HG03196 (cell line): ENCODE results near the gene SH2D3A.
"Not testable (repeated sequence)": the region's sequence is repeated elsewhere in the genome, so short reads cannot be mapped to it uniquely, and the experiment has no call there.

Experiments used
- ATAC-seq: cut with Tn5 transposase; IDR thresholded peaks from one replicate; pipeline ENCODE4 v1.9.1; 2021; ENCODE audit not compliant: unreplicated experiment

The SH2D3A gene

DNA sequence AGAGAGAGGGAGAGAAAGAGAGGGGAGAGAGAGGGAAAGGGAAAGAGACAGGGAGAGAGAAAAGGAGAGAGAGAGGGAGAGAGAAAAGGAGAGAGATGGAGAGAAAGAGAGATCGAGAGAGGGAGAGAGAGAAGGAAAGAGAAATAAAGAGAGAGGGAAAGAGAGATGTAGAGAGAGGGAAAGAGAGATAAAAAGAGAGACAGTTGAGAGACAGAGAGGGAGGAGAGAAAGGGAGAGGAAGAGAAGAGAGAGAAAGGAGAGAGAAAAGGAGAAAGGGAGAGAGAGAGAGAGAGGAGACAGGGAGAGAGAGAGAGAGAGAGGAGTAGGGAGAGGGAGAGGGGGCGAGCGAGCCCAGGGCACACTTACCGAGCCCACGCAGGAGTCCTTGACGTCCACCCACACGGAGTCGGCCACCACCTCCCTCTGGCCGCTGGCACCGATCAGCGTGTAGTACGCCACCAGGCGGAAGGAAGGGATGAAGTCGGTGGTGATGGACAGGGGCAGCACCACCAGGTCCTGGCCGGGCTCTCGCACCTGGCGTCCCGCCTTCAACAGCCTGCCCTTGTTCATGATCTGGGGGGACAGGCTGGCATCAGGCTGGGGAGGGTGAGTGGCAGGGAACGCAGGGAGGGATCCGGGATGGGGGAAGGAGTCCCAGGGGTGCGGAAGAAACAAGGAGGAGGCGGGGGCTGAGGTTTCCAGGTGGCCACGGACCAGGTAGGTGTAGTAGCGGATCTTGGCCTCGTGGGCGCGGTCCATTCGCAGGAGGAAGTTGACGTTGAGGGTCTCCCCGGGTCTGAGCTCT, 56.8 kb downstream of the SH2D3A start:
- ATAC-seq: no peak

DNA sequence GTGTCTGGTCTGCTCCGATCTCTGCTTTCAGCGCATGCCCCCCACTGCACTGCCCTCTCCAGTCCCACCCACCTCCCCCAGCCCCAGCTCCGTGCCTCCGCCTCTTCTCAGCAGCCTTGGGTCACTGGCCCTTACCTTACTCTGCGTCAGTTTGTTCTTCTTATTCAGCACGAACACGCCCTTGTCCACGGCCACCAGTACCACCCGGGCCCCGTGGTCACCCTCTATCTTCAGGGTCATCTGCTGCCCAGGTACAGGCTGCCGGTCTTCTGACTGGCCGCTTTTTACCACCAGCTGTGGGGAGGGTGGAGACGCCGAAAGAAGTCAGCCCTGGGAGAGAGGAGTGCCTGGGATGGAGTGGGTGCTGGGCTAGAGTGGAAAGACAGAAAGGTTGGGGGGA, 57.7 kb downstream of the SH2D3A start:
- no peak for ATAC-seq

DNA sequence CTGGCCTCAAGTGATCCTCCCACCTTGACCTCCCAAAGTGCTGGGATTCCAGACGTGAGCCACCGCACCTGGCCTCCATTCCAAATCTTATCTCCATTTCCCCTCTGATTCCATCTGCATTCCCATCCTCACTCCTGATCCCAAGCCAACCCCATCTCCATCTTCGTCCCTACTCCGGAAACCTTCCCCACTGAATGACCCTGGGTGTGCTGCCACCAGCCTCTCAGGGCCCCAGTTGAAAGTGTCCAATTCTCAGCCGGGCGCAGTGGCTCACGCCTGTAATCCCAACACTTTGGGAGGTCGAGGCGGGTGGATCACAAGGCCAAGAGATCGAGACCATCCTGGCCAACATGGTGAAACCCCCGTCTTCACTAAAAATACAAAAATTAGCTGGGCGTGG, 58.3 kb downstream of the SH2D3A start:
- ATAC-seq: not testable (repeated sequence)

DNA sequence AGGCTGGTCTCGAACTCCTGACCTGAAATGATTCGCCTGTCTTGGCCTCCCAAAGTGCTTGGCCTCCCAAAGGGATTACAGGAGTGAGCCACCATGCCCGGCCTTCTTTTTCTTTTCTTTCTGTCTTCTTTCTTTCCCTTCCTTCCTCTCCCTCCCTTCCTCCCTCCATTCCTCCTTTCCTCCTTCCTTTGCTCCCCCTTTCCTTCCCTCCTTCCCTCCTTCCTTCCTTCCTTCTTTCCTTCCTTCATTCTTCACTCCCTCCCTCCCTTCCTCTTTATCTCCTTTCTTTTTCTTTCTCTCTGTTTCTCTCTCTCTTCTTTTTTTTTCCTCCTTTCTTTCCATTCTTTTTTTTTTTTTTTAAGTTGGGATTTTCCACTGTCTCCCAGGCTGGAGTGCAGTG, 58.9 kb downstream of the SH2D3A start:
- no peak for ATAC-seq

DNA sequence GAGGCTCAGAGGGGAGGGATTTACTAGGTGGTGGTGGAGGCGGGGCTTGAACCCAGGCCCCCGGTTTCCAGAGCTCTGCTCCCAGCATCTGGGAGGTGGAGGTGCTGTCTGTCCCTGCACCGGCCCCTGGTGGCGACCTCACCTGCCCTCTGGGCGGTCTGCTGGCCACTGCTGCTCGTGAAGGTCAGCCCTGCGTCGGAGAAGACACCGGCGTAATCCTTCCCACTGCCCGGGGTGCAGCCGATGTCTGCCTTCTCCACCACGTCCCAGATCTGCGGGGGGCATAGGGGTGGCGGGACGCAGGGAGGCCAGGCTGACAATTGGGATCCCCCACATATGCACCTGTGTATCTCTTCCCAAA, 59.6 kb downstream of the SH2D3A start:
- no peak for ATAC-seq

DNA sequence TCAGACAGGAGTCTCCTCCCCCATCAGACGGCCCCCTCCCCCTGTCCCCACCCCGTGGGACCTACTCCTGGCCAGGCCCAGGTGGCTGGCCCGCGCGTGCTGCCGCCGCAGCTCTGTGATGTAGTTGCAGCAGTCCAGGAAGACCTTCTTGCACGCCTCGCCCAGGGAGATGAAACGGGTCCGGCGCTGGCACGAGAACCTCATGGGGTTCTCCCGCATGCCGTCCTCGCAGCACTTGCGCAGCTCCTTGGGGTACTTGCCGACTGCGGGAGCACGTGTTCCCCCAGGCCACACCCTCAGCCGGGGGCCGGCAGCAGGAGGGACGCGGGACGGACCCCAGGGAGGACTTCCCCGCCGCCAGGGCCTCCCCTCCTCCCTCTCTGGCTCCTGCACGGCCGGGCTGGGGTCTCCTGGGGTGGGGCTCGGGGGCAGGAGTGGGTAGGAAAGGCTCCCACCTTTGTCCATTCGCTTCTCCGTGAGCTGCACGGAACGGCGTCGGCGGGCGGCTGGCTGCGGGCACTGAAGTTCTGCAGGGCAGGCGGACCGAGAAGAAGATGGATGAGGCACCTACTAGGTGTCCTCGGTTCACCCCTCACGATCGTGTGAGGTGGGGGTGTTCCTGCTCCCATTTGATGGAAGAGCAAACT, 60.1 kb downstream of the SH2D3A start:
- ATAC-seq: no peak

DNA sequence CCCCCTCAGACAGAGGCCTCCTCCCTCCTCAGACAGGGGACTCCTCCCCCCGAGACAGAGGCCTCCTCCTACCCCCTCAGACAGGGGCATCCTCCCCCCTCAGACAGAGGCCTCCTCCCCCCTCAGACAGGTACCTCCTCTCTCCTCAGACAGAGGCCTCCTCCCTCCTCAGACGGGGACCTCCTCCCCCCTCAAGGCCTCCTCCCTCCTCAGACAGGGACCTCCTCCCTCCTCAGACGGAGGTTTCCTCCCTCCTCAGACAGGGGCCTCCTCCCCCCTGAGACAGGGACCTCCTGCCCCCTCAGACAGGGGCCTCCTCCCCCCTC, 60.6 kb downstream of the SH2D3A start:
- ATAC-seq: no peak

DNA sequence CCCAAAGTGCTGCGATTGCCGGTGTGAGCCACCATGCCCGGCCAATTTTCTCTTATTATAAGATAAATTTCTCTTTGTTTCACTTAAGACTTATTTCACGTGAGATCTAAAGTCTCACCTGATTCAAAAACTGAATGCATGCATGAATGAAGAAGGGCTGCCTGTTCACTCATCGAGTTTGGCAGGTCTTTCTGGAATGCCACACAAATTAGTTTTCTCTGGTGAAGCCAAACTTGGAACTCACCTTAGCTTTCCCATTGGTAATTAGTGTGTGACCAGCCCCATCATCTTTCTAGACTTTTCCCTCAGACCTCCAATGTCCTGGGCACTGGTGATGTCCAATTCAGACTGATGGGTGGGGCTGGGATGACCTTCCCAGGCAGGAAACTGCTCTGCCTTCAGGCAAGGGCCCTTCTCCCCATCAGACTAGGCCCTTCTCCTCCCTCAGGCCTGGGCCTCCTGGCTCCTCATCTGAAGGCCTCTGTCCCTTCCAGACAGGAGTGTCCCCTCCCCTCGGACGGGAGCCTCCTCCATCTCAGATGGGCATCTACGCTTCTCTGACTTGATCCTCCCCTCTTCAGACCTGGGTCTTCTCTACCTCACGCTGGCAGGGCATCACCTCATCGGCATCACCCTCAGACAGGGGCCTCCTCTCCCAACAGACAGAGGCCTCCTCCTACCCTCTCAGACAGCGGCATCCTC, 61.2 kb downstream of the SH2D3A start:
- no peak for ATAC-seq
